Endothelial cell of umbilical vein (primary cell): ENCODE results near the gene ZDHHC11. TPM values are rescaled to one million over a fixed set of nuclear protein-coding genes. Genes with fewer than 3 reads are reported as not detected.
"Not testable (repeated sequence)": the region's sequence is repeated elsewhere in the genome, so short reads cannot be mapped to it uniquely, and the experiment has no call there.

ENCODE experiments used
- BruUV-seq: library from RNA; stranded (reverse); fragments of 400-500 nt; replicated peaks from 2 replicates; lab custom pipeline; 2021; lab: Mats Ljungman, UMichigan
- CTCF ChIA-PET: fragments of 300-600, 350-600 bp; sonication (Branson Sonifier 250); formaldehyde crosslinking; loops from one replicate; lab custom pipeline; 2021; ENCODE audit warnings: antibody characterized with exemption, inconsistent platforms; lab: Charles Lee
- POLR2A ChIA-PET: fragments of 300-600, 350-600 bp; sonication (Branson Sonifier 250); formaldehyde crosslinking; loops from one replicate; lab custom pipeline; 2021; ENCODE audit warnings: antibody characterized with exemption, inconsistent platforms; lab: Charles Lee
- DNase-seq: peaks from one replicate; pipeline ENCODE4 v3.0.0-alpha.2; 2011; ENCODE audit warnings: low read depth, low spot score
- FAIRE-seq: peaks from 2 replicates; lab custom pipeline; 2011; peaks lifted over from hg19 to GRCh38; lab: Jason Lieb, UNC
- H2AFZ ChIP-seq: 2 replicates; pipeline ENCODE4 v1.6.0; 2012; ENCODE audit warnings: low read depth, low read length, control low read depth, inconsistent platforms
- H3K27ac ChIP-seq: 2 replicates; pipeline ENCODE4 v1.5.1; 2011; ENCODE audit warnings: low read depth, mild to moderate bottlenecking, control low read depth, low read length, moderate library complexity; ENCODE audit not compliant: insufficient read depth
- H3K27me3 ChIP-seq, 2 experiments: 2 replicates each; pipeline versions ENCODE4 v1.6.0 to v1.6.1; 2011; ENCODE audit warnings: low read length in 2 of 2, mixed read lengths in 1 of 2; ENCODE audit not compliant: control insufficient read depth in 2 of 2, insufficient read depth in 2 of 2
- H3K36me3 ChIP-seq, 2 experiments: 2 replicates in 1 of 2; 3 replicates in 1 of 2; pipeline ENCODE4 v1.5.1; 2011; ENCODE audit warnings: low read length in 2 of 2, mild to moderate bottlenecking in 1 of 2, moderate library complexity in 1 of 2; ENCODE audit not compliant: control insufficient read depth in 2 of 2, insufficient read depth in 2 of 2; ENCODE audit errors: extremely low read depth in 1 of 2
- H3K4me1 ChIP-seq: 3 replicates; pipeline ENCODE4 v1.5.1; 2011; ENCODE audit warnings: mild to moderate bottlenecking, low read length; ENCODE audit not compliant: control insufficient read depth, insufficient read depth; ENCODE audit errors: extremely low read depth
- H3K4me2 ChIP-seq: 2 replicates; pipeline ENCODE4 v1.6.1; 2011; ENCODE audit warnings: low read length, control low read depth, mixed read lengths; ENCODE audit not compliant: insufficient read depth
- H3K4me3 ChIP-seq, 3 experiments: fragments of 200-600 bp in 1 of 3; sonication (generic), shearing (Covaris generic) in 1 of 3; replicated peaks in 1 of 3; 2 replicates each; pipeline ENCODE4 v1.5.1; 2011 to 2016; ENCODE audit warnings: control low read depth in 3 of 3, low read length in 3 of 3, mild to moderate bottlenecking in 2 of 3, inconsistent platforms in 1 of 3, low read depth in 1 of 3, moderate library complexity in 1 of 3; ENCODE audit not compliant: insufficient read depth in 1 of 3
- H3K79me2 ChIP-seq: 2 replicates; pipeline ENCODE4 v1.6.0; 2012; ENCODE audit warnings: low read length, inconsistent platforms; ENCODE audit not compliant: control insufficient read depth, insufficient read depth
- H3K9ac ChIP-seq: replicated peaks from 2 replicates; pipeline ENCODE3; 2011; ENCODE audit warnings: low read length, control low read depth; ENCODE audit not compliant: insufficient read depth; ENCODE audit errors: extremely low read depth
- H3K9me1 ChIP-seq: replicated peaks from 3 replicates; pipeline ENCODE4 v1.6.0; 2011; ENCODE audit warnings: mild to moderate bottlenecking, low read length; ENCODE audit not compliant: control insufficient read depth, insufficient read depth; ENCODE audit errors: extremely low read depth
- H3K9me3 ChIP-seq: replicated peaks from 2 replicates; pipeline ENCODE4 v1.5.1; 2012; ENCODE audit warnings: low read length, inconsistent platforms; ENCODE audit not compliant: control insufficient read depth, insufficient read depth
- H4K20me1 ChIP-seq: replicated peaks from 2 replicates; pipeline ENCODE3; 2011; ENCODE audit warnings: mild to moderate bottlenecking, low read length; ENCODE audit not compliant: control insufficient read depth, insufficient read depth; ENCODE audit errors: extremely low read depth
- EZH2 ChIP-seq: IDR thresholded peaks from 2 replicates; pipeline ENCODE4 v1.6.1; 2012; ENCODE audit warnings: borderline replicate concordance, low read depth, mild to moderate bottlenecking, moderate library complexity, low read length, inconsistent platforms; ENCODE audit not compliant: severe bottlenecking
- FOS ChIP-seq: IDR thresholded peaks from 2 replicates; pipeline ENCODE4 v1.6.1; 2011; ENCODE audit warnings: mild to moderate bottlenecking, low read length, moderate library complexity, borderline replicate concordance; ENCODE audit not compliant: insufficient read depth
- GATA2 ChIP-seq: IDR thresholded peaks from 2 replicates; pipeline ENCODE4 v1.7.0; 2011; ENCODE audit warnings: low read depth, mild to moderate bottlenecking, moderate library complexity, mixed read lengths, low read length; ENCODE audit not compliant: insufficient read length, insufficient read depth
- JUN ChIP-seq: IDR thresholded peaks from 2 replicates; pipeline ENCODE4 v1.6.1; 2011; ENCODE audit warnings: borderline replicate concordance, low read depth; ENCODE audit not compliant: insufficient read length, insufficient read depth
- MYC ChIP-seq: IDR thresholded peaks from one replicate; pipeline ENCODE4 v1.6.1; 2011; ENCODE audit warnings: mild to moderate bottlenecking, low read depth, low read length
- POLR2A ChIP-seq: IDR thresholded peaks from 2 replicates; pipeline ENCODE4 v1.6.1; 2012; ENCODE audit warnings: low read depth, mild to moderate bottlenecking, control low read depth, low read length
- POLR2AphosphoS5 ChIP-seq: IDR thresholded peaks from 2 replicates; pipeline ENCODE4 v1.6.1; 2012; ENCODE audit warnings: low read depth, mild to moderate bottlenecking, control low read depth, low read length, moderate library complexity; ENCODE audit not compliant: insufficient read depth
- dilution Hi-C: fragments of 300-500 bp; cut with MboI; formaldehyde crosslinking; loops from one replicate; pipeline ENCODE4 v1.15.0; 2019; ENCODE audit warnings: low sequenced_read_pairs; ENCODE audit not compliant: extremely low pct_ligation_motif_present
- intact Hi-C: fragments of 100-400 bp; cut with micrococcal nuclease; formaldehyde crosslinking; loops from one replicate; pipeline ENCODE4 v1.10.0; 2022
- polyA plus RNA-seq, 4 experiments: library from polyadenylated mRNA; depleted of rRNA in 3 of 4; stranded (reverse) in 3 of 4; unstranded in 1 of 4; fragments of >200 nt; gene quantifications; 2 replicates each; pipeline versions ENCODE4 v1.2.1 to v1.2.3, GENCODE V29; 2011 to 2012; ENCODE audit warnings: missing spikeins in 1 of 4
- total RNA-seq: library from RNA; stranded (reverse); gene quantifications from 2 replicates; pipeline ENCODE4 v1.2.3, GENCODE V29; 2021
- TF ChIP-seq, protein P1 (sequence below): IDR thresholded peaks from 2 replicates; pipeline ENCODE4 v1.6.1; 2011; ENCODE audit not compliant: insufficient read depth, insufficient read length
- TF ChIP-seq, protein P2 (sequence below), 2 donors: IDR thresholded peaks; 1 replicate in 1 of 2; 2 replicates in 1 of 2; pipeline ENCODE4 v1.5.1; 2011; ENCODE audit warnings: low read length in 2 of 2, mild to moderate bottlenecking in 2 of 2, moderate library complexity in 2 of 2, control low read depth in 1 of 2, inconsistent platforms in 1 of 2, low read depth in 1 of 2; ENCODE audit not compliant: insufficient read depth in 1 of 2; ENCODE audit errors: extremely low read depth in 1 of 2

Gene ZDHHC11
- total and polyA plus RNA-seq, 2 donors (not counting 3 experiments of a cell fraction or from before 2014, with no cell fraction given), result 0.35 to 4.4 TPM

DNA sequence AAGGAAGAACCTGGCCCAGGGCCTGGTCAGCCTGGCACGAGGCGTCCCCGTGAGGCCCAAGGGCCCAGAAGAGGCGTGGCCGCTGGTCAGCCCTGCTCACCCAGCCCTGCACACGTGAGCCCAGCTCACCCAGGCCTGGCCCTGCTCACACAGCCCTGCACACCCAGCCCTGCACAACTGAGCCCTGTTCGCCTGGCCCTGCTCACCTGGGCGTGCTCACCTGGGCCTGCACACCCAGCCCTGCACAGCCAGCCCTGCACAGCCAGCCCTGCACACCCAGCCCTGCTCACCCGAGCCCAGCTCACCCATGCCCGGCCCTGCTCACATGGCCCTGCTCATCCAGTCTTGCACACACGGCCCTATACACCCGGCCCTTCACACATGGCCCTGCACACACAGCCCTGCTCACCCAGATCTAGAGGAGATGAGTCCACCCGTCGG lies 2.1 kb downstream of the ZDHHC11 start:
- Histone ChIP-seq H3K27me3 (no peaks in the 10 kb centered on the region), H3K9me1 (no peaks in the 10 kb centered on the region), H2AFZ (no peak overlapping the region), H3K9me3 (no peaks in the 10 kb centered on the region), H3K27ac (no peak overlapping the region), H3K4me2 (no peak overlapping the region), H3K4me3 (no peak overlapping the region), H3K9ac (no peak overlapping the region), H3K79me2 (no peaks in the 10 kb centered on the region), H4K20me1 (no peaks in the 10 kb centered on the region), H3K36me3 (no peaks in the 10 kb centered on the region), H3K4me1 (no peaks in the 10 kb centered on the region)
- ChIA-PET POLR2A (no interaction called here), CTCF (no interaction called here)
- FAIRE-seq, result no peak
- TF ChIP-seq FOS (no peak), GATA2 (no peak), EZH2 (no peak), POLR2A (no peak), MYC (no peak), POLR2AphosphoS5 (no peak), JUN (no peak)
- TF ChIP-seq, protein P1, sequence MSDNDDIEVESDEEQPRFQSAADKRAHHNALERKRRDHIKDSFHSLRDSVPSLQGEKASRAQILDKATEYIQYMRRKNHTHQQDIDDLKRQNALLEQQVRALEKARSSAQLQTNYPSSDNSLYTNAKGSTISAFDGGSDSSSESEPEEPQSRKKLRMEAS, result no peak
- TF ChIP-seq, protein P2, sequence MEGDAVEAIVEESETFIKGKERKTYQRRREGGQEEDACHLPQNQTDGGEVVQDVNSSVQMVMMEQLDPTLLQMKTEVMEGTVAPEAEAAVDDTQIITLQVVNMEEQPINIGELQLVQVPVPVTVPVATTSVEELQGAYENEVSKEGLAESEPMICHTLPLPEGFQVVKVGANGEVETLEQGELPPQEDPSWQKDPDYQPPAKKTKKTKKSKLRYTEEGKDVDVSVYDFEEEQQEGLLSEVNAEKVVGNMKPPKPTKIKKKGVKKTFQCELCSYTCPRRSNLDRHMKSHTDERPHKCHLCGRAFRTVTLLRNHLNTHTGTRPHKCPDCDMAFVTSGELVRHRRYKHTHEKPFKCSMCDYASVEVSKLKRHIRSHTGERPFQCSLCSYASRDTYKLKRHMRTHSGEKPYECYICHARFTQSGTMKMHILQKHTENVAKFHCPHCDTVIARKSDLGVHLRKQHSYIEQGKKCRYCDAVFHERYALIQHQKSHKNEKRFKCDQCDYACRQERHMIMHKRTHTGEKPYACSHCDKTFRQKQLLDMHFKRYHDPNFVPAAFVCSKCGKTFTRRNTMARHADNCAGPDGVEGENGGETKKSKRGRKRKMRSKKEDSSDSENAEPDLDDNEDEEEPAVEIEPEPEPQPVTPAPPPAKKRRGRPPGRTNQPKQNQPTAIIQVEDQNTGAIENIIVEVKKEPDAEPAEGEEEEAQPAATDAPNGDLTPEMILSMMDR (IDR thresholded peaks at IDR 0.05; ENCODE audit: extremely low read depth in 1 of 2, insufficient read depth in 1 of 2, low read depth in 1 of 2, low read length in 2 of 2), result no peak
- no TSS peak for BruUV-seq
- no peak for DNase-seq
- intact Hi-C loops (no loop called here), dilution Hi-C loops (no loop called here)

DNA sequence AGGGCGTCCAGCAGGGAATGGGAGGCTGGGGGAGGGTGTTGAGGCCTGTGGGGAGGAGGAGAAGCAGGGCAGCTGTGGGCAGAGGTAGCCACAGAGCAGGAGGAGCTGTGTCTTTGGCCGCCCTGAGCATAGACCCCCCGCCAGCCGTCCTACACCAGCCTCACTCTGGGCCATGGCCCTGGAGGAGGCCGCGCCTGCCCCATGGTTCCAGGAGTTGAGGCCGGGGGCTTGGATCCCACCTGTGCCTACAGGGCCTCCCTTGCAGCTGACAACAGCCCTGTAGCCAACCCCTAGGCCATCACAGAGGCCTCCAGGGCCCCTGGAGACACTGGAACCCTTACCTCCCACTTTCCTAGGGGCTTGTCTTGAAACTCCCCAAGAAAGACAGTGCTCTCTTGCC lies 3.0 kb downstream of the ZDHHC11 start:
- POLR2A ChIA-PET, DNase-seq, H2AFZ ChIP-seq, H3K9me3 ChIP-seq, H3K4me1 ChIP-seq, H3K9ac ChIP-seq, intact Hi-C loops, dilution Hi-C loops, CTCF ChIA-PET, BruUV-seq, H3K4me2 ChIP-seq, H3K36me3 ChIP-seq, H3K27ac ChIP-seq, H3K9me1 ChIP-seq, H3K4me3 ChIP-seq, H3K27me3 ChIP-seq, H3K79me2 ChIP-seq, FAIRE-seq, H4K20me1 ChIP-seq: not testable (repeated sequence)

DNA sequence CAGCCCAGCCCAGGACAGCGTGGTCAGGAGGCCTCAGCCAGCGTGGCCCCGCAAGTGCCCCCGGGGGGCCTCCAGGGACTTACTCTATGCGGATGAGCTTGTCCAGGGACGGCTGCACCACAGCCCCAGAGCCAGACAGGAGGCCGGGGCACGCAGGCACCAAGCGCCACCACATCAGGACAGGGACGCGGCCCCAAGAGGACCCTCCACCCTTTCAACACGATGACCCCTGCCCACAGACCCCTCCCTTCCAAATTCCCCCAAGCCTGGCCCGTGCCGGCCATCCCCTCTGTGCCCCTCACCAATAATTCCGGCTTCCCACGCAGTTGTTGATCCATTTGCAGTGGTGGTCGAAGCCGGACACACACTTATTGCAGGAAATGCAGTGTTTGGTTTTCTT lies 3.6 kb downstream of the ZDHHC11 start:
- FAIRE-seq, POLR2A ChIA-PET, H4K20me1 ChIP-seq, H3K9me3 ChIP-seq, dilution Hi-C loops, H3K4me1 ChIP-seq, H3K79me2 ChIP-seq, DNase-seq, H3K27me3 ChIP-seq, intact Hi-C loops, H3K9ac ChIP-seq, H3K27ac ChIP-seq, BruUV-seq, H3K9me1 ChIP-seq, CTCF ChIA-PET, H3K4me2 ChIP-seq, H2AFZ ChIP-seq, H3K36me3 ChIP-seq, H3K4me3 ChIP-seq: not testable (repeated sequence)
